Neural progenitor cell (in vitro differentiated cells): ENCODE data around the gene ADM2. TPM values are rescaled to one million over a fixed set of nuclear protein-coding genes. Genes with fewer than 3 reads are reported as not detected.

Source experiments
- DNase-seq: peaks from one replicate; pipeline ENCODE4 v3.0.0-alpha.2; 2016; ENCODE audit warnings: low spot score
- H2AFZ ChIP-seq: fragments of 200-600 bp; sonication (generic); replicated peaks from 2 replicates; pipeline ENCODE4 v1.6.1; 2016; ENCODE audit warnings: antibody characterized with exemption
- H3F3A ChIP-seq: fragments of 200-600 bp; sonication (generic); 2 replicates; pipeline ENCODE4 v1.6.1; 2016; ENCODE audit warnings: antibody characterized with exemption, low read depth
- H3K27ac ChIP-seq: fragments of 200-600 bp; sonication (generic); 2 replicates; pipeline ENCODE4 v1.5.1; 2016; ENCODE audit warnings: mild to moderate bottlenecking
- H3K27me3 ChIP-seq: fragments of 200-600 bp; sonication (generic); 2 replicates; pipeline ENCODE4 v1.6.1; 2016; ENCODE audit warnings: mild to moderate bottlenecking, moderate library complexity
- H3K36me3 ChIP-seq: fragments of 200-600 bp; sonication (generic); 2 replicates; pipeline ENCODE4 v1.5.1; 2016
- H3K4me1 ChIP-seq: fragments of 200-600 bp; sonication (generic); 2 replicates; pipeline ENCODE4 v1.6.1; 2016; ENCODE audit warnings: mixed run types
- H3K4me2 ChIP-seq: fragments of 200-600 bp; sonication (generic); 2 replicates; pipeline ENCODE4 v1.6.1; 2016
- H3K4me3 ChIP-seq: fragments of 200-600 bp; sonication (generic); 2 replicates; pipeline ENCODE4 v1.5.1; 2016
- H3K79me2 ChIP-seq: fragments of 200-600 bp; sonication (generic); 2 replicates; pipeline ENCODE4 v1.6.1; 2016; ENCODE audit warnings: low read depth
- H3K9ac ChIP-seq: fragments of 200-600 bp; sonication (generic); 2 replicates; pipeline ENCODE4 v1.6.1; 2016
- H3K9me3 ChIP-seq: fragments of 200-600 bp; sonication (generic); 2 replicates; pipeline ENCODE4 v1.5.1; 2016; ENCODE audit warnings: low read depth
- H4K20me1 ChIP-seq: fragments of 200-600 bp; sonication (generic); 2 replicates; pipeline ENCODE4 v1.6.1; 2016; ENCODE audit warnings: low read depth
- H3K27ac Mint-ChIP-seq: 3 replicates; pipeline ENCODE4 v1.8.0; 2021; ENCODE audit warnings: mixed read lengths
- H3K27me3 Mint-ChIP-seq: 2 replicates; pipeline ENCODE4 v1.8.0; 2022; ENCODE audit warnings: low read depth, mild to moderate bottlenecking, inconsistent platforms, moderate library complexity, mixed read lengths; ENCODE audit not compliant: insufficient read depth
- H3K36me3 Mint-ChIP-seq: 3 replicates; pipeline ENCODE4 v1.8.0; 2021; ENCODE audit warnings: mixed read lengths
- H3K4me1 Mint-ChIP-seq: 3 replicates; pipeline ENCODE4 v1.8.0; 2021; ENCODE audit warnings: mixed read lengths
- H3K4me3 Mint-ChIP-seq: 3 replicates; pipeline ENCODE4 v1.8.0; 2021; ENCODE audit warnings: mild to moderate bottlenecking, moderate library complexity, mixed read lengths
- H3K9me3 Mint-ChIP-seq: 3 replicates; pipeline ENCODE4 v1.8.0; 2020; ENCODE audit warnings: mixed read lengths
- EZH2 ChIP-seq: fragments of 200-600 bp; sonication (generic); IDR thresholded peaks from 2 replicates; pipeline ENCODE4 v1.6.1; 2017; ENCODE audit warnings: antibody characterized with exemption, mild to moderate bottlenecking, moderate library complexity
- EZH2phosphoT487 ChIP-seq: fragments of 200-600 bp; sonication (generic); IDR thresholded peaks from 2 replicates; pipeline ENCODE4 v1.6.1; 2017; ENCODE audit warnings: antibody characterized with exemption
- total RNA-seq: library from RNA; depleted of rRNA; stranded (reverse); fragments of >200 nt; gene quantifications from 2 replicates; pipeline ENCODE4 v1.2.3, GENCODE V29; 2015; ENCODE audit warnings: low replicate concordance
- TF ChIP-seq, protein P1 (sequence below): fragments of 200-600 bp; sonication (generic); IDR thresholded peaks from 2 replicates; pipeline ENCODE4 v1.5.1; 2017; ENCODE audit warnings: antibody characterized with exemption, mild to moderate bottlenecking

Gene ADM2
- total RNA-seq, 1 donor from 2014 or later, result 0.13 TPM

DNA sequence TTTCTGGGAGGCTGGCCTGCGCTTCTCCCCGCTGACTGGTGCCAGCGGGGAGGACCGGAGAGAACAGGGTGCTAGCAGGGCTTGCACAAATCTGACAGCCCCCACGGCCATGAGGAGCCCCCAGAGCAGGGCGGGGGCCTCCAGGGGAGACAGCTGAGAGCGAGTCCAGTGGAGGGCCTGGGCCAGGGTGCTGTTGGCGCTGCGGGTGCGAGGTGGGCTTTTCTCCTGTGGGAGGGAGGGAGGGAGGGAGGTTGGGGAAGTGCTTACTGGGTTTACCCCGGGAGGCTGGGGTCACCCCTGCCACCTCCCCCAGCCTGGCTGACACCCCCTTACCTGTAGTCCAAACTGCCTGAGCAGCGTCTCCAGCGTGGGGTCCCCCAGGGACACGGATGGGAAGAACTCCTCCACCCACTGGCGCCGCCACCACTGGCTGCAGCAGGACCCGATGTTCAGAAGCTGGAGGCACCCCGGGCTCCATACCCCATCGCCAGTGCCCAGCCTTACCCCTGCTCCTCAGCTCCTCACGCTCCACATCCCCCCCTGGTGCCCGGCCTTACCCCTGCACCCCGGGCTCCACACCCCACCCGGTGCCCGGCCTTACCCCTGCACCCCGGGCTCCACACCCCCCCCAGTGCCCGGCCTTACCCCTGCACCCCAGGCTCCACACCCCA is 22.3 kb downstream of the ADM2 start:
- Histone ChIP-seq H3K79me2 (peaks cover 10% of the 10 kb centered on the region), H3K9ac (no peak overlapping the region), H3K4me3 (no peak overlapping the region), H3K9me3 (no peaks in the 10 kb centered on the region), H4K20me1 (peaks cover 13% of the 10 kb centered on the region), H3K27ac (no peak overlapping the region), H3K4me2 (no peak overlapping the region), H2AFZ (no peak overlapping the region), H3F3A (peaks cover 3% of the 10 kb centered on the region), H3K4me1 (peaks cover 7% of the 10 kb centered on the region), H3K36me3 (no peaks in the 10 kb centered on the region), H3K27me3 (no peaks in the 10 kb centered on the region)
- TF ChIP-seq EZH2phosphoT487 (no peak), EZH2 (no peak)
- TF ChIP-seq, protein P1, sequence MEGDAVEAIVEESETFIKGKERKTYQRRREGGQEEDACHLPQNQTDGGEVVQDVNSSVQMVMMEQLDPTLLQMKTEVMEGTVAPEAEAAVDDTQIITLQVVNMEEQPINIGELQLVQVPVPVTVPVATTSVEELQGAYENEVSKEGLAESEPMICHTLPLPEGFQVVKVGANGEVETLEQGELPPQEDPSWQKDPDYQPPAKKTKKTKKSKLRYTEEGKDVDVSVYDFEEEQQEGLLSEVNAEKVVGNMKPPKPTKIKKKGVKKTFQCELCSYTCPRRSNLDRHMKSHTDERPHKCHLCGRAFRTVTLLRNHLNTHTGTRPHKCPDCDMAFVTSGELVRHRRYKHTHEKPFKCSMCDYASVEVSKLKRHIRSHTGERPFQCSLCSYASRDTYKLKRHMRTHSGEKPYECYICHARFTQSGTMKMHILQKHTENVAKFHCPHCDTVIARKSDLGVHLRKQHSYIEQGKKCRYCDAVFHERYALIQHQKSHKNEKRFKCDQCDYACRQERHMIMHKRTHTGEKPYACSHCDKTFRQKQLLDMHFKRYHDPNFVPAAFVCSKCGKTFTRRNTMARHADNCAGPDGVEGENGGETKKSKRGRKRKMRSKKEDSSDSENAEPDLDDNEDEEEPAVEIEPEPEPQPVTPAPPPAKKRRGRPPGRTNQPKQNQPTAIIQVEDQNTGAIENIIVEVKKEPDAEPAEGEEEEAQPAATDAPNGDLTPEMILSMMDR, result no peak
- DNase-seq, result no peak
- Mint-ChIP-seq H3K9me3 (no peaks in the 10 kb centered on the region), H3K4me1 (peaks cover 2% of the 10 kb centered on the region), H3K36me3 (peaks cover 4% of the 10 kb centered on the region), H3K27ac (no peak overlapping the region), H3K4me3 (no peak overlapping the region), H3K27me3 (no peaks in the 10 kb centered on the region)

DNA sequence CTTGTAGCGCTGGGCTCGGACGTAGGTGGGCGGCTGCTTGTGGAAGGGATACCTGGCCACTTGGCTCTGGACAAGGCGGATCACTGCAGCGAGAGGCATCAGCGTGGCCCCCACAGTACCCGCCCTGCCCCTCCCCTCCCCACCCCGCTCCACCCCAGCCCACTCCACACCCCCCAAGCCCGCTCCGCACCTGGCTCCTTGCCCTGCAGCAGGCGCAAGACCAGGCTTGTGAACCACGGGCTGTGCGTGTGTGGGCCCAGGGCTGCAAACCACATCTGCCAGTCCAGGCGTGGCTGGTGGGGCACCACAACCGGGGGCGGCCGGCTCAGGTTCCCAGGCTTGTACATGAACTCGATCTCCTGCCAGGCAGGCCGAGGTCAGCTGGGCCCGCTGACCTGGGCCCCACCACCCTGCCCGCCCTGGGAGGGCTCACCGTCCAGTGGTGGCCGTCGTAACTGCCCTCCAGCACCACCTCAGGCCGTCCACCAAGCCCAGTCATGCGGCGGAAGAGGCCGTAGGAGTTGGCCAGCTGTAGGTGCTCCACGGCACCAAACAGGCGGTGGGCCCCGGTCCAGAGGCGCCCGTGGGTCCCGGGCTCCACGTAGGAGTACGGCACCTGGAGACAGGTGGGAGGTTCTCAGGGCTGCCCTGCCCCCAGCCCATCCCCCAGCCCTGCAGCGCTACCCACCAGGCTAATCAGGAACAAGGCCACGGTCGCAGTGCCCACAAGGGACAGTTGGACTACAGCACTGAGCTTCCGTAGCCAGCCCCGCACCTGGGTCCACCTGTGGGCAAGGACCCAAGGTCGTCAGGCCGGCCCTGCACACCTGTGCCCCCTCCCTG is 23.2 kb downstream of the ADM2 start:
- peaks cover 23% of the 10 kb centered on the region for H4K20me1 ChIP-seq
- TF ChIP-seq EZH2 (no peak), EZH2phosphoT487 (no peak)
- TF ChIP-seq, protein P1, result no peak
- no peak overlapping the region for H3K27ac ChIP-seq
- H3K4me1 ChIP-seq, result peaks cover 16% of the 10 kb centered on the region
- Mint-ChIP-seq H3K36me3 (peaks cover 4% of the 10 kb centered on the region), H3K4me3 (no peak overlapping the region), H3K4me1 (peaks cover 9% of the 10 kb centered on the region), H3K27ac (no peak overlapping the region), H3K9me3 (no peaks in the 10 kb centered on the region), H3K27me3 (no peaks in the 10 kb centered on the region)
- H2AFZ ChIP-seq, result no peak overlapping the region
- peaks cover 6% of the 10 kb centered on the region for H3F3A ChIP-seq
- peaks cover 19% of the 10 kb centered on the region for H3K79me2 ChIP-seq
- no peak overlapping the region for H3K4me2 ChIP-seq
- no peaks in the 10 kb centered on the region for H3K27me3 ChIP-seq
- no peak for DNase-seq
- no peak overlapping the region for H3K9ac ChIP-seq
- no peaks in the 10 kb centered on the region for H3K9me3 ChIP-seq
- no peak overlapping the region for H3K4me3 ChIP-seq
- H3K36me3 ChIP-seq, result no peaks in the 10 kb centered on the region

DNA sequence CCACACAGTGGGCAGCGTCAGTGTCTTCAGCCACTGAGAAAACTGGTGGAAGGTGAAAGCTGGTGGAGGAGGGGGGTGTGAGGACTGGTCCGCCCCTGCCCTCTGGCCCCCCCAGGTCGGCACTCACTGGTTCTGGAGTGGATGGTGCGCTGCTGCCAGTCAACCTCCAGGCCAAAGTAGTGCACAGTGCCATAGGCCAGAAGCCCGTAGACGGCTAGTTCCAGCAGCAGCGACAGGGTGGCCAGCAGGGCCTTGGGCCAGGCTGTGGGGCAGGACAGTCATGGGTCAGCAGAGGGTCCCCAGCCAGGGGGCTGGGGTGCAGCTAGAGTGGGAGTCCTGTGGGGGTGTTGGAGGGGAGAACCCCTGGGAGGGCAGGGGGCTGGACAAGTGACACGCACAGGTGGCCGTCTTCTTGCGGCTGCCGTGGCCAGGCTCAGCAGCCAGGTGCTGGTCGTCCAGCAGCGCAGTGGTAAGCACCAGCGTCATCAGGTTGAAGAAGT is 24.0 kb downstream of the ADM2 start:
- H3K4me1 ChIP-seq, result peaks cover 16% of the 10 kb centered on the region
- peaks cover 6% of the 10 kb centered on the region for H3F3A ChIP-seq
- H3K27ac Mint-ChIP-seq, result no peak overlapping the region
- H4K20me1 ChIP-seq, result peaks cover 25% of the 10 kb centered on the region
- H3K27ac ChIP-seq, result no peak overlapping the region
- no peak overlapping the region for H3K4me3 Mint-ChIP-seq
- H3K36me3 ChIP-seq, result no peaks in the 10 kb centered on the region
- no peak overlapping the region for H3K9ac ChIP-seq
- no peaks in the 10 kb centered on the region for H3K9me3 Mint-ChIP-seq
- no peaks in the 10 kb centered on the region for H3K27me3 ChIP-seq
- no peaks in the 10 kb centered on the region for H3K9me3 ChIP-seq
- no peak overlapping the region for H2AFZ ChIP-seq
- TF ChIP-seq EZH2, result no peak
- TF ChIP-seq EZH2phosphoT487, result no peak
- TF ChIP-seq, protein P1, result no peak
- peaks cover 11% of the 10 kb centered on the region for H3K4me1 Mint-ChIP-seq
- H3K27me3 Mint-ChIP-seq, result no peaks in the 10 kb centered on the region
- H3K4me2 ChIP-seq, result no peak overlapping the region
- peaks cover 4% of the 10 kb centered on the region for H3K36me3 Mint-ChIP-seq
- H3K79me2 ChIP-seq, result peaks cover 27% of the 10 kb centered on the region
- no peak overlapping the region for H3K4me3 ChIP-seq
- DNase-seq, result no peak
